ENCODE measurements around the gene ANKRD63.

The ANKRD63 gene

GRCh38 chr15:40314723-40315276 is 31.9 kb upstream of the ANKRD63 start:
- TF ChIP-seq CTCF (IDR thresholded peaks at IDR 0.05), result no peak
- DNase-seq (ENCODE audit: low spot score), result no peak
- Histone ChIP-seq H3K27ac (no peak overlapping the region), H3K4me3 (no peak overlapping the region)

GRCh38 chr15:40313531-40314398 is 30.9 kb upstream of the ANKRD63 start:
- Histone ChIP-seq H3K4me3 (no peak overlapping the region), H3K27ac (no peak overlapping the region)
- DNase-seq (ENCODE audit: low spot score), result no peak
- no peak for TF ChIP-seq CTCF (IDR thresholded peaks at IDR 0.05)

- H3K27ac ChIP-seq, result no peak overlapping the region
- no peak overlapping the region for H3K4me3 ChIP-seq
- TF ChIP-seq CTCF (IDR thresholded peaks at IDR 0.05), result no peak
- no peak for DNase-seq (ENCODE audit: low spot score)
Measured at GRCh38 chr15:40312370-40313158, 29.7 kb upstream of the ANKRD63 start.

- TF ChIP-seq CTCF (IDR thresholded peaks at IDR 0.05), result no peak
- Histone ChIP-seq H3K27ac (no peak overlapping the region), H3K4me3 (no peak overlapping the region)
- DNase-seq (ENCODE audit: low spot score), result no peak
Measured at GRCh38 chr15:40310993-40311392, 28.1 kb upstream of the ANKRD63 start.

GRCh38 chr15:40310001-40310959 is 27.4 kb upstream of the ANKRD63 start:
- Histone ChIP-seq H3K4me3 (no peak overlapping the region), H3K27ac (no peak overlapping the region)
- no peak for TF ChIP-seq CTCF (IDR thresholded peaks at IDR 0.05)
- DNase-seq (ENCODE audit: low spot score), result no peak

- DNase-seq (ENCODE audit: low spot score), result no peak
- no peak for TF ChIP-seq CTCF (IDR thresholded peaks at IDR 0.05)
- no peak overlapping the region for H3K4me3 ChIP-seq
- H3K27ac ChIP-seq, result no peak overlapping the region
Measured at GRCh38 chr15:40309344-40309862, 26.5 kb upstream of the ANKRD63 start.

Data from coronary artery (tissue), 2 donors.